Stromal cell of bone marrow (primary cell): ENCODE results near the gene CHCHD1.
A peak's percentile ranks its signal among the peaks of the same experiment; 100 is the strongest.
"Not testable (repeated sequence)": the region's sequence is repeated elsewhere in the genome, so short reads cannot be mapped to it uniquely, and the experiment has no call there.

ENCODE experiments used
- DNase-seq: peaks from one replicate; pipeline ENCODE4 v3.0.0-alpha.2; 2012; ENCODE audit warnings: low read depth

Gene CHCHD1

DNA sequence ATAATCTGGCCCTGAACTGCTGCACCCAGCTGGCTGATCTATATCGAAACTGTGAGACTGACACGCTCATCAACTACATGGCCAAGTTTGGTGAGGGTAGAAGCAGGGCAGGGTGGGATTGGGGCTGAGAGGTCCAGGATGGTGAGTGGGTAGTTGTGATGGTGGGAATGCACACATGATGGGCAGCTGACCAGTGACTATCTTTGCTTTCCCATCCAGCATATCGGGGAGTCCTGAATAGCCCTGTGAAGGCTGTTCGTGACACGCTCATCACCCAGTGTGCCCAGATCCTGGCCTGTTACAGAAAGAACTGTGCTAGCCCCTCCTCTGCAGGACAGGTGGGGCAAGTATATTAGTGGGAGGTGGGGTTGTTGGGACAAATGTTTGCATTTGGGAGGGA lies 12.5 kb upstream of the CHCHD1 start:
- no peak for DNase-seq

GRCh38 chr10:73771722-73772280 lies 10.0 kb upstream of the CHCHD1 start:
- DNase-seq, result no peak

GRCh38 chr10:73772281-73773151 lies 9.3 kb upstream of the CHCHD1 start:
- DNase-seq, result peak; percentile 65

- no peak for DNase-seq
Observed at GRCh38 chr10:73773152-73773879, 8.5 kb upstream of the CHCHD1 start.

- DNase-seq, result no peak
Observed at GRCh38 chr10:73774637-73775036, 7.2 kb upstream of the CHCHD1 start.

DNA sequence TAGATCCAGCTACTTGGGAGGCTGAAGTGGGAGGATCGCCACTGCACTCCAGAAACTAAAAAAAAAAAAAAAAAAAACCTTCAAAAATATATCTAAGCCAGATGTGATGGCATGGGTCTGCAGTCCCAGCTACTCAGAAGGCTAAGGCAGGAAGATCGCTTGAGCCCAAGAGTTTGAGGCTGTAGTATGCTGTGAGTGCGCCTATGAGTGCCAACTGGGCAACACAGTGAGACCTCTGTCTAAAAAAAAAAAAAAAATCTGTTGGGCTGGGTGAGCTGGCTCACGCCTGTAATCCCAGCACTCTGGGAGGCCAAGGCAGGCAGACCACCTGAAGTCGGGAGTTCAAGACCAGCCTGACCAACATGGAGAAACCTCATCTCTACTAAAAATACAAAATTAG lies 2.8 kb upstream of the CHCHD1 start:
- DNase-seq, result no peak

- DNase-seq, result no peak
Observed at GRCh38 chr10:73779539-73780197, 2.2 kb upstream of the CHCHD1 start.

DNA sequence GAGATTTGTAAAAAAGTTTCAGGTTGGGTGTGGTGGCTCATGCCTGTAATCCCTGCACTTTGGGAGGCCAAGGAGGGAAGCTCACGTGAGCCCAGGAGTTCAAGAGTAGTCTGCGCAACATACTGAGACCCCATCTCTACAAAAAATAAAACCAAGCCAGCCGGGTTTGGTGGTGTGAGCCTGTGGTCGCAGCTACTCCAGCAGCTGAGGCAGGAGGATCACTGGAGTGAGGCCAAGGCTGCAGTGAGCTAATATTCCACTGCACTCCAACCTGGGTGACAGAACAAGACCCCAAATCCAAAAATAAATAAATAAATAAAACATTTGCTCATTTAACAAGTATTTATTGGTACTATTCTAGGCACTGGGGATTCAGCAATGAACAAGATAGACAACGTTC lies 1.5 kb upstream of the CHCHD1 start:
- no peak for DNase-seq

DNA sequence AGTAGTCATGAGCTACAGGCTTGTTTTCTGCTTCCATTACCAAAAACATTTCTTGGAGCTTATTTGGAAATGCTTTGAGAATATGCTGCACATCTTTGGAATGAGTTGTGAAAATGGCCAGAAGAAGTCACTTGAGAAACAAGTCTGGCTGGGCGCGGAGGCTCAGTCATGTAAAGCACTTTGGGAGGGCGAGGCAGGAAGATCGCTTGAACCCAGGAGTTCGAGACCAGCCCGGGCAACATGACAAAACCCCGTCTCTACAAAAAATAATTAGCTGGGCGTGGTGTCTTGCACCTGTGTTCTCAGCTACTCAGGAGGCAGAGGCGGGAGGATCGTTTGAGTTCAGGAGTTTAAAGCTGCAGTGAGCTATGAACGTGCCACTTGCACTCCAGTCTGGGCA lies 882 bp upstream of the CHCHD1 start:
- DNase-seq, result no peak

- DNase-seq, result no peak
Observed at GRCh38 chr10:73781548-73781878, 335 bp upstream of the CHCHD1 start.

- no peak for DNase-seq
Observed at GRCh38 chr10:73782749-73783085, 869 bp downstream of the CHCHD1 start.

GRCh38 chr10:73785211-73785720 lies 3.4 kb downstream of the CHCHD1 start, which contains the start of gene ZSWIM8:
TSS of gene ZSWIM8 (plus strand) at chr10:73785606. CDS start at chr10:73785879, 273 bp downstream.
- peak; percentile 97 for DNase-seq

DNA sequence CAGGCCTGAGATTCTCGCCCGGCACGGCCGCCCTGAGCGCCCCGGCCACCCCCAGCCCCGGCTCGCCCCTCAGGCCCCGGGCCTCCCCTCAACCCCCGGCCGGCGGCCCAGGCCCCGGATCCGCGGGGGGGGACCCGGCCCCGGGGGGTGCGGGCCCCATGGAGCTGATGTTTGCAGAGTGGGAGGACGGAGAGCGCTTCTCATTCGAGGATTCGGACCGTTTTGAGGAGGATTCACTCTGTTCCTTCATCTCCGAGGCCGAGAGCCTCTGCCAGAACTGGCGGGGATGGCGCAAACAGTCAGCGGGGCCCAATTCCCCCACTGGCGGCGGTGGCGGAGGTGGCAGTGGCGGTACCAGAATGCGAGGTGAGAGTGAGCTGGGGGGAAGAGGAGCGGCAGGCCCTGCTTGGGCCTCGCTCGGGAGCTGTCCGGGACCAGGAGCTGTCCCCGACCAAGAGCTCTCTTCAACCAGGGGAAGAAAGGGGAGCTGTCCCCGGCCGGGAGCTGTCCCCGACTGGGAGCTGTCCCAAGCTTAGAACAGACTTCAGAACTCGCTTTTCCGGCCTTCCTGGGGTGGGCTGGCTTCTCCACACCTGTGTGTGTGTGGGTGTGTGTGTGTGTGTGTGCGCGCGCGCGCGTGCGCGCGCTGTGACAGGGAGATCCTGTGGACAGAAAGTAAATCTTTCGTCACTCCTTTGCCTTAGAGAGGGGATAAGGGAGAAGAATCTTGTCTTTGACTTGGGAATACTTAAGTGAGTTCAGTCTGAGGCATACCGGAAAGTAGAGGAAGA lies 4.1 kb downstream of the CHCHD1 start:
- no peak for DNase-seq

- DNase-seq, result no peak
Observed at GRCh38 chr10:73786512-73786885, 4.7 kb downstream of the CHCHD1 start.

GRCh38 chr10:73787031-73787800 lies 5.4 kb downstream of the CHCHD1 start:
- not testable (repeated sequence) for DNase-seq

GRCh38 chr10:73788864-73789658 lies 7.2 kb downstream of the CHCHD1 start:
- no peak for DNase-seq

- DNase-seq, result no peak
Observed at GRCh38 chr10:73789659-73790055, 7.8 kb downstream of the CHCHD1 start.

GRCh38 chr10:73790886-73791625 lies 9.2 kb downstream of the CHCHD1 start:
- no peak for DNase-seq

GRCh38 chr10:73791871-73792400 lies 10.1 kb downstream of the CHCHD1 start:
- no peak for DNase-seq
